Osteocyte (in vitro differentiated cells): ENCODE measurements around the gene EXOC3L2. TPM values are rescaled to one million over a fixed set of nuclear protein-coding genes. Genes with fewer than 3 reads are reported as not detected.

Experiments
- DNase-seq: peaks from one replicate; pipeline ENCODE4 v3.0.0; 2021; ENCODE audit warnings: mixed read lengths; ENCODE audit not compliant: unreplicated experiment; ENCODE audit errors: extremely low spot score
- H3K27ac Mint-ChIP-seq: one replicate; pipeline ENCODE4 v1.8.0; 2021; ENCODE audit warnings: mild to moderate bottlenecking, mixed read lengths; ENCODE audit not compliant: unreplicated experiment
- H3K27me3 Mint-ChIP-seq: one replicate; pipeline ENCODE4 v1.8.0; 2021; ENCODE audit warnings: mixed read lengths; ENCODE audit not compliant: unreplicated experiment
- H3K36me3 Mint-ChIP-seq: one replicate; pipeline ENCODE4 v1.8.0; 2021; ENCODE audit warnings: mixed read lengths; ENCODE audit not compliant: unreplicated experiment
- H3K4me1 Mint-ChIP-seq: one replicate; pipeline ENCODE4 v1.8.0; 2021; ENCODE audit warnings: mixed read lengths; ENCODE audit not compliant: unreplicated experiment
- H3K4me3 Mint-ChIP-seq: one replicate; pipeline ENCODE4 v1.8.0; 2021; ENCODE audit warnings: mild to moderate bottlenecking, moderate library complexity, mixed read lengths; ENCODE audit not compliant: unreplicated experiment
- H3K9me3 Mint-ChIP-seq: one replicate; pipeline ENCODE4 v1.8.0; 2021; ENCODE audit warnings: mixed read lengths; ENCODE audit not compliant: unreplicated experiment
- CTCF ChIP-seq: fragments of 200-600 bp; sonication (generic); IDR thresholded peaks from 2 replicates; pipeline ENCODE4 v1.5.0; 2021; ENCODE audit warnings: antibody characterized with exemption, mild to moderate bottlenecking, moderate library complexity
- total RNA-seq: library from RNA; stranded (reverse); gene quantifications from 2 replicates; pipeline ENCODE4 v1.2.1, GENCODE V29; 2021

EXOC3L2 gene
- total RNA-seq, 1 donor from 2014 or later = 11.1 TPM

- Mint-ChIP-seq H3K9me3 (no peaks in the 10 kb centered on the region), H3K36me3 (peaks cover 4% of the 10 kb centered on the region), H3K27me3 (no peaks in the 10 kb centered on the region), H3K27ac (peak overlapping the region; percentile 96), H3K4me3 (peak overlapping the region; percentile 92), H3K4me1 (peaks cover 29% of the 10 kb centered on the region)
- no peak for DNase-seq
- TF ChIP-seq CTCF = no peak
These were observed 65.9 kb downstream of the EXOC3L2 start for GRCh38 chr19:45179072-45179891.

DNA sequence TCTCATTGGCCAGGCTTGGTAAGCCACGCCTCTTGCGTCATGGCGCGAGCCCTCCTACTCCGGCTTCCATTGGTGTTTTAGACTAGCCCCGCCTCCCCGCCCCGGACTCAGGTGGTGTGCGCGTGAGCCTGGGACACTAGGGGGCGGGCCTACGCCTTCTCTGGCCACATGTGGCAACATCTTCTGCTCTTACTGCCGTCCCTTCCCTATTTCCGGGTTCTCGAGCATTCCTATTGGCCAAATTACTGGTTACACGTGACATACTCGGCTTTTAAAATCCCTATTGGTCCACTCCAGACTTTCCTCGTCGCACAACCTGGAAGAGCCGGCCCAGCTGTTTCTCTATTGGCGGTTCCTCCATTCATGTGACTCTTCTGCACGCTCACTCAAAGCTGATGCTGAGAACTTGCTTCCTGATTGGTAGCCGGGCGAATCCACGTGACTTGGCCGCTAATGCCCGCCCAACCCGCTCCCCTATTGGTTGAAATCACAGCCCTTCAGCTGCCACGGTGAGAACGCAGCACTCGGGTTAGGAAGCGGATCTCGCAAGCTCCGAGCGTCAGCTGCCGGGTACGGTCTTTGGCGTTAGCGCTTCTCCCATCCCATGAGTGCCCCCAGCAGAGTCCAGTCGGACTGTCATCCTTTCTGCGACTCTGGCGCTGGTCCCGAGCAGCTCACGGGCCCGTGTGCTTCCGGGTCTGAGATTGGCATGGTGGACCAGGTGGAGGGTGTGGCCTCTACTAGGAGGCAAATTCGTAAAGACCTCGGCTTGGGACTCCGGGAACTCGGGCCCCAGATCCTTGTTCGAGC is 66.7 kb downstream of the EXOC3L2 start, which contains the start of gene BLOC1S3:
TSS of gene BLOC1S3 (plus strand) at position 523 of the 810 bp plus-strand sequence. CDS start 513 bp downstream, outside the sequence.
- Mint-ChIP-seq H3K4me3 (peak within 1 kb of the TSS; percentile 92), H3K9me3 (no peaks in the 10 kb centered on the region), H3K27ac (peak within 1 kb of the TSS; percentile 96), H3K4me1 (peaks cover 29% of the 10 kb centered on the region), H3K27me3 (no peaks in the 10 kb centered on the region), H3K36me3 (peaks cover 4% of the 10 kb centered on the region)
- peak; percentile 61 for TF ChIP-seq CTCF
- DNase-seq = peak; percentile 100

DNA sequence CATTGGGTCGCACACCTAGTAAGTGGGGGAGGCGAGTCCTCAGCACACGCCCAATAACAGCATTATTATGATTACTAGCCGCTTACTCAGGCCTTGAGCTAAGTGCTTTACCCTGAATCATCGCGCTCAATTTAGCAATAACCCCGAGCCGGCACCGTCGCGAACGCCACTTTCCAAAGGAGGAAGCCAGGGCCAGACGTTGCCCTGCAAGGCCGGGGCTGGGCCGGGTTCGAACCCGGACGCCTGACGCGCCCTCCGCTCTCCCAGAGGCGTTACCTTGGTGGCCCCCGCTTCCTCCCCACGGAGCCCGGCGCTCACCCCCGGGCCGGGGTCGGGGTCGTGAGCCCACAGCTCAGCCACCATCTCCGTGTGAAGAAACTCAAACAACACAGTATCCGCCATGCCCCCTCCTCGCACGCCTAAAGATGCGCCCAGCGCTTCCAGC is 67.4 kb downstream of the EXOC3L2 start, which contains the start of gene TRAPPC6A:
TSS of gene TRAPPC6A (minus strand) at position 421 of the 445 bp plus-strand sequence. CDS start at position 402, 19 bp downstream.
- Mint-ChIP-seq H3K4me3 (peak within 1 kb of the TSS; percentile 92), H3K36me3 (peaks cover 4% of the 10 kb centered on the region), H3K4me1 (peaks cover 29% of the 10 kb centered on the region), H3K27me3 (no peaks in the 10 kb centered on the region), H3K9me3 (no peaks in the 10 kb centered on the region), H3K27ac (peak within 1 kb of the TSS; percentile 96)
- TF ChIP-seq CTCF = no peak
- DNase-seq = no peak

DNA sequence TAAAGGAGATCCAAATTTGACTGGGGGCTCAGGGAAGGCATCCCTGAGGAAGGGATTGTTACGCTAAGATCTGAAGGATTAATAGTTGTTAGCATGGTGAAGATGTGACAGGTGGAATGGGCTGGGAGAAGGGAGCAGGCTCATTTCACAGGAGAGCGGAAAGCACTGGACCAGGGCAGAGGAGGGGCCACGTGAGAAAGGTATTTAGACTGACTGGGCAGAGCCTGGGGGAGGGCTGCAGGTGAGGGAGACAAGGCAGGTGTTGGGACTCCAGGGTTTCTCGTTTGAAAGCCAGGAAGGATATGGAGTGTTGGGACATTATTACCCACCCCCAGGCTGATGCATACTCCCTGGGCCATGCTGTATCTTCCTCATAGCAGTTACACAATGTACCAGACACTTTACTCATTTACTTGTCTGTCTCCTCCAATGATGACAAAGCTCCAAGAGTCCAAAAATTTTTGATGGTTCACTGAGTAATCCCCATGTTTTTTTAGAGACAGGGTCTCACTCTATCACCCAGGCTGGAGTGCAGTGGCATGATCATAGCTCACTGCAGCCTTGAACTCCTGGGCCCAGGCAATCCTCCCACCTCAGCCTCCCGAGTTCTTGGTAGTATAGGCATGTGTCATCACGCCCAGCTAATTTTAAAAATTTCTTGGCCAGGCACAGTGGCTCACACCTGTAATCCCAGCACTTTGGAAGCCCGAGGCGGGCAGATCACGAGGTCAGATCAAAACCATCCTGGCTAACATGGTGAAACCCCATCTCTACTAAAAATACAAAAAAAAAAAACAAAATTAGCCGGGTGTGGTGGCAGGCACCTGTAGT is 69.5 kb downstream of the EXOC3L2 start:
- H3K27me3 Mint-ChIP-seq = no peaks in the 10 kb centered on the region
- H3K4me1 Mint-ChIP-seq = peaks cover 20% of the 10 kb centered on the region
- no peak for DNase-seq
- H3K27ac Mint-ChIP-seq = no peak overlapping the region
- no peaks in the 10 kb centered on the region for H3K36me3 Mint-ChIP-seq
- no peak for TF ChIP-seq CTCF
- no peak overlapping the region for H3K4me3 Mint-ChIP-seq
- no peaks in the 10 kb centered on the region for H3K9me3 Mint-ChIP-seq
